SK-N-SH (cell line): Measurements from ENCODE around the gene PAAF1. TPM values are rescaled to one million over a fixed set of nuclear protein-coding genes. Genes with fewer than 3 reads are reported as not detected.

Experiments used
- CTCF ChIA-PET: fragments of 300-600, 350-600 bp; formaldehyde crosslinking; extraction: SDS; loops from one replicate; lab custom pipeline; 2021; lab: Yijun Ruan, JAX
- POLR2A ChIA-PET: fragments of 350-600 bp; sonication (Branson Sonifier 250); formaldehyde crosslinking; extraction: SDS; loops from one replicate; lab custom pipeline; 2020; ENCODE audit warnings: antibody characterized with exemption, inconsistent platforms; lab: Yijun Ruan, JAX
- DNase-seq: peaks from one replicate; pipeline ENCODE4 v3.0.0; 2012
- H2AFZ ChIP-seq: fragments of 200-600 bp; sonication (generic); 2 replicates; pipeline ENCODE4 v1.8.1; 2016; ENCODE audit warnings: antibody characterized with exemption, mild to moderate bottlenecking, low read depth
- H3F3A ChIP-seq: fragments of 200-600 bp; sonication (generic); replicated peaks from 2 replicates; pipeline ENCODE3; 2016; ENCODE audit warnings: antibody characterized with exemption, mild to moderate bottlenecking; ENCODE audit not compliant: insufficient read depth
- H3K27ac ChIP-seq, 2 experiments: fragments of 200-500 bp in 1 of 2; fragments of 200-600 bp in 1 of 2; sonication (Bioruptor generic) in 1 of 2; sonication (generic), shearing (Covaris generic) in 1 of 2; 2 replicates each; pipeline versions ENCODE4 v1.5.1 to v1.6.1; 2014 to 2016; ENCODE audit warnings: low read depth in 2 of 2, inconsistent platforms in 1 of 2, low read length in 1 of 2, mild to moderate bottlenecking in 1 of 2, mixed read lengths in 1 of 2
- H3K27me3 ChIP-seq: fragments of 200-600 bp; sonication (generic), shearing (Covaris generic); 2 replicates; pipeline ENCODE4 v1.6.1; 2016; ENCODE audit warnings: mixed run types; ENCODE audit not compliant: insufficient read depth
- H3K36me3 ChIP-seq, 2 experiments: fragments of 200-500 bp in 1 of 2; fragments of 200-600 bp in 1 of 2; sonication (Bioruptor generic) in 1 of 2; sonication (generic) in 1 of 2; replicated peaks in 1 of 2; 2 replicates each; pipeline versions ENCODE3 to v1.5.1; 2014 to 2016; ENCODE audit warnings: low read length in 1 of 2, mild to moderate bottlenecking in 1 of 2; ENCODE audit not compliant: insufficient read depth in 2 of 2, control insufficient read depth in 1 of 2
- H3K4me1 ChIP-seq, 2 experiments: fragments of 200-500 bp in 1 of 2; fragments of 200-600 bp in 1 of 2; sonication (Bioruptor generic) in 1 of 2; sonication (generic), shearing (Covaris generic) in 1 of 2; 2 replicates each; pipeline versions ENCODE4 v1.5.1 to v1.6.1; 2014 to 2016; ENCODE audit warnings: low read depth in 1 of 2, low read length in 1 of 2, mixed run types in 1 of 2; ENCODE audit not compliant: insufficient read depth in 2 of 2, control insufficient read depth in 1 of 2
- H3K4me2 ChIP-seq: fragments of 200-600 bp; sonication (generic), shearing (Covaris generic); 2 replicates; pipeline ENCODE4 v1.6.1; 2017; ENCODE audit warnings: mixed run types
- H3K4me3 ChIP-seq, 2 experiments: fragments of 200-500 bp in 1 of 2; fragments of 200-600 bp in 1 of 2; sonication (Bioruptor generic) in 1 of 2; sonication (generic), shearing (Covaris generic) in 1 of 2; 2 replicates each; pipeline versions ENCODE4 v1.5.1 to v1.8.1; 2014 to 2016; ENCODE audit warnings: low read depth in 2 of 2, inconsistent platforms in 1 of 2, low read length in 1 of 2, mild to moderate bottlenecking in 1 of 2, mixed read lengths in 1 of 2, moderate library complexity in 1 of 2
- H3K79me2 ChIP-seq: fragments of 200-600 bp; sonication (generic); 2 replicates; pipeline ENCODE4 v1.8.1; 2017; ENCODE audit warnings: mild to moderate bottlenecking; ENCODE audit not compliant: insufficient read depth
- H3K9ac ChIP-seq: fragments of 200-600 bp; sonication (generic); 2 replicates; pipeline ENCODE4 v1.6.1; 2017; ENCODE audit warnings: mixed run types
- H3K9me2 ChIP-seq: fragments of 200-600 bp; sonication (generic); 2 replicates; pipeline ENCODE4 v1.6.1; 2017; ENCODE audit warnings: mixed run types
- H3K9me3 ChIP-seq: fragments of 200-600 bp; sonication (generic); 2 replicates; pipeline ENCODE4 v1.6.1; 2017; ENCODE audit warnings: mixed run types, mild to moderate bottlenecking, moderate library complexity
- H4K20me1 ChIP-seq: fragments of 200-600 bp; sonication (generic); 2 replicates; pipeline ENCODE4 v1.6.1; 2017; ENCODE audit warnings: mild to moderate bottlenecking, mixed run types; ENCODE audit not compliant: insufficient read depth
- CHD2 ChIP-seq: fragments of 150-350 bp; IDR thresholded peaks from 2 replicates; pipeline ENCODE4 v1.6.1; 2018; ENCODE audit warnings: low read length; ENCODE audit not compliant: partially characterized antibody
- EP300 ChIP-seq, 2 experiments: IDR thresholded peaks; 2 replicates each; pipeline versions ENCODE4 v1.4.0 to v1.6.1; 2012; ENCODE audit warnings: borderline replicate concordance in 1 of 2, low read depth in 1 of 2, low read length in 1 of 2
- FOXJ3 ChIP-seq: sonication (generic); formaldehyde crosslinking; IDR thresholded peaks from 2 replicates; pipeline ENCODE4 v1.5.1; 2020; ENCODE audit warnings: mild to moderate bottlenecking, missing genetic modification reagents
- FOXM1 ChIP-seq: IDR thresholded peaks from 2 replicates; pipeline ENCODE4 v1.4.0; 2012; ENCODE audit warnings: low read depth, mild to moderate bottlenecking
- NFIC ChIP-seq: IDR thresholded peaks from 2 replicates; pipeline ENCODE4 v1.4.0; 2012; ENCODE audit warnings: borderline replicate concordance
- RCOR1 ChIP-seq: fragments of 150-350 bp; IDR thresholded peaks from 2 replicates; pipeline ENCODE4 v1.6.1; 2017; ENCODE audit warnings: antibody characterized with exemption, low read length
- RXRA ChIP-seq: IDR thresholded peaks from 2 replicates; pipeline ENCODE4 v1.4.0; 2012; ENCODE audit warnings: low read depth, mild to moderate bottlenecking, borderline replicate concordance
- SIN3A ChIP-seq: IDR thresholded peaks from 2 replicates; pipeline ENCODE4 v1.6.1; 2012; ENCODE audit warnings: low read depth, mild to moderate bottlenecking, low read length, moderate library complexity, borderline replicate concordance
- TAF1 ChIP-seq: IDR thresholded peaks from 2 replicates; pipeline ENCODE4 v1.6.1; 2012; ENCODE audit warnings: low read depth, mild to moderate bottlenecking, low read length, moderate library complexity, borderline replicate concordance
- TEAD4 ChIP-seq: IDR thresholded peaks from 2 replicates; pipeline ENCODE4 v1.4.0; 2012; ENCODE audit warnings: mild to moderate bottlenecking, borderline replicate concordance; ENCODE audit not compliant: insufficient read depth
- WGBS: methylation state at CpG from one replicate; pipeline ENCODE4 v1.1.6; 2017; ENCODE audit warnings: low lambda C conversion rate; 5-methylcytosine and 5-hydroxymethylcytosine counted together
- polyA plus RNA-seq, 3 experiments: library from polyadenylated mRNA; depleted of rRNA; stranded (reverse); fragments of >200 nt; gene quantifications; 2 replicates each; pipeline ENCODE4 v1.2.3, GENCODE V29; 2012
- TF ChIP-seq, protein P1 (sequence below): IDR thresholded peaks from 2 replicates; pipeline ENCODE4 v1.4.0; 2012; ENCODE audit warnings: low read depth, borderline replicate concordance

PAAF1 gene
- polyA plus RNA-seq, 1 of the 3 experiments (the other 2 are of a cell fraction) = 23.2 TPM

DNA sequence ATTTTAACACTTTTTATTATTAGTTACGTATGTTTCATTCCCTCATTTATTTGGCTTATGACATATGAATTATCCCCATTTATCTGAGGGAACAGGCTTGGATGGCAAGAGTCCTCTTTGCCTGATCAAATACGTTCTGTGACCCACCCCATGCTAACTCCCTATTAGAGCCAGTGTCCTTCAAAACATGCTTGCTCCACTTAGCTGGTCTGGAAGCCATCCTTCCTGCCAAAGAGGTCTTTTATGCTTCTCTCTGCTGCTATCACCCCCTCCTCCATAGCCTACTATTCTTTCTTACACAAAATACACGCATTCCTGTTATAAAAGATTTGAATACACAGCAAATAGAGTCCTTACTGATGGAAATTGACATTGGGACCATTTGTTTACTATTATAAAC lies 6.5 kb upstream of the PAAF1 start:
- H3K4me2 ChIP-seq = no peak overlapping the region
- H3K9me3 ChIP-seq = no peaks in the 10 kb centered on the region
- no peaks in the 10 kb centered on the region for H3K9me2 ChIP-seq
- DNase-seq = no peak
- no peaks in the 10 kb centered on the region for H3K27me3 ChIP-seq
- TF ChIP-seq NFIC = no peak
- TF ChIP-seq, protein P1, sequence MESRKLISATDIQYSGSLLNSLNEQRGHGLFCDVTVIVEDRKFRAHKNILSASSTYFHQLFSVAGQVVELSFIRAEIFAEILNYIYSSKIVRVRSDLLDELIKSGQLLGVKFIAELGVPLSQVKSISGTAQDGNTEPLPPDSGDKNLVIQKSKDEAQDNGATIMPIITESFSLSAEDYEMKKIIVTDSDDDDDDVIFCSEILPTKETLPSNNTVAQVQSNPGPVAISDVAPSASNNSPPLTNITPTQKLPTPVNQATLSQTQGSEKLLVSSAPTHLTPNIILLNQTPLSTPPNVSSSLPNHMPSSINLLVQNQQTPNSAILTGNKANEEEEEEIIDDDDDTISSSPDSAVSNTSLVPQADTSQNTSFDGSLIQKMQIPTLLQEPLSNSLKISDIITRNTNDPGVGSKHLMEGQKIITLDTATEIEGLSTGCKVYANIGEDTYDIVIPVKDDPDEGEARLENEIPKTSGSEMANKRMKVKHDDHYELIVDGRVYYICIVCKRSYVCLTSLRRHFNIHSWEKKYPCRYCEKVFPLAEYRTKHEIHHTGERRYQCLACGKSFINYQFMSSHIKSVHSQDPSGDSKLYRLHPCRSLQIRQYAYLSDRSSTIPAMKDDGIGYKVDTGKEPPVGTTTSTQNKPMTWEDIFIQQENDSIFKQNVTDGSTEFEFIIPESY = no peak
- TF ChIP-seq RXRA = no peak
- no peak for TF ChIP-seq RCOR1
- TF ChIP-seq, all 33 proteins: peak for 0
- Histone ChIP-seq H3K9ac (no peak overlapping the region), H3K4me1 (peaks cover 12 to 15% of the 10 kb centered on the region in 2 experiments), H3F3A (peaks cover 45% of the 10 kb centered on the region), H2AFZ (no peak overlapping the region), H3K27ac (no peak overlapping the region), H4K20me1 (no peaks in the 10 kb centered on the region), H3K4me3 (no peak overlapping the region), H3K79me2 (peaks cover 26% of the 10 kb centered on the region), H3K36me3 (peaks cover 15 to 49% of the 10 kb centered on the region in 2 experiments)
- WGBS = 95% methylated on average over 3 of the region's 3 CpGs
- CTCF ChIA-PET = interaction anchor here (1.3 kb wide), 1 partner anchor 8 kb away, joined by 6 read pairs; no protein-coding TSS in a partner anchor
- POLR2A ChIA-PET = interaction anchor here (1.1 to 1.4 kb wide), 2 partner anchors 15 to 82 kb away, joined by 3 to 7 read pairs; partner anchors contain the start of gene MRPL48

DNA sequence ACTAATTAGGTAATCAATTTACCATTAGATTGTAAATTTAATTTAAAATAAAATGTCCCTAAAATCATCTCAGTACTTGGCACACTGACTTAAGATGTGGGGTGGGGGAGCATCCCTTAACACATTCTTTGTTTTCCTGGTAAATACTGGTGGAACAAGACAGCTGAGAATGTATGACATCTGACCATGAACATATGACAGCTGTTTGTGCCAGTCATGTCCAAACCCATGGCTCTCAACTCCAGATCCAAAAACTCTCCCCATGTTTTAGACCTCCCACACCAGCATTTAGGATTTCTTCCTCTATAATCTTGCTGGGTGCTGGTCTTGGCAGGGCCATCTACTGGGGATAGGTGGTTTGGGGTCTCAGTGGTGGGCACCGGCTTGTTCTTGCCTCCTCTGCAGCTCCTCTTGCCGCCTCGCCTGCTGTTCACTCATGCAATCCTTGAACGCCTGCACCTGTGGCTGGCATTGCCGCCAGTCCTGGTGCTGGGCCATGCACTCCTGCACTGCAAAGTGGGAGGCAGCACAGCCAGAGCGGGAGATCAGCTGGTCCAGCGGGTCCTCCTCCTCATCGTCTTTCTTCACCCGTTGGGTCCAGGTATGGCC lies 3.9 kb upstream of the PAAF1 start:
- Histone ChIP-seq H3K4me1 (peaks cover 0 to 8% of the 10 kb centered on the region in 2 experiments; a peak in 3 of 4 replicates), H3K4me2 (no peak overlapping the region), H3K36me3 (peaks cover 16 to 50% of the 10 kb centered on the region in 2 experiments), H3K27me3 (no peaks in the 10 kb centered on the region), H4K20me1 (no peaks in the 10 kb centered on the region), H3K27ac (no peak overlapping the region), H3K79me2 (peaks cover 49% of the 10 kb centered on the region), H3K4me3 (no peak overlapping the region), H3F3A (peaks cover 30% of the 10 kb centered on the region), H2AFZ (no peak overlapping the region), H3K9ac (no peak overlapping the region), H3K9me3 (no peaks in the 10 kb centered on the region), H3K9me2 (no peaks in the 10 kb centered on the region)
- over 99% methylated on average over 9 of the region's 9 CpGs for WGBS
- no peak for TF ChIP-seq CHD2
- TF ChIP-seq TEAD4 = no peak
- no peak for TF ChIP-seq EP300 (IDR thresholded peaks at IDR 0.05; ENCODE audit: borderline replicate concordance in 1 of 2, low read depth in 1 of 2, low read length in 1 of 2)
- TF ChIP-seq TAF1 = no peak
- no peak for TF ChIP-seq NFIC
- ChIA-PET POLR2A (no interaction called here), CTCF (no interaction called here)
- no peak for DNase-seq

DNA sequence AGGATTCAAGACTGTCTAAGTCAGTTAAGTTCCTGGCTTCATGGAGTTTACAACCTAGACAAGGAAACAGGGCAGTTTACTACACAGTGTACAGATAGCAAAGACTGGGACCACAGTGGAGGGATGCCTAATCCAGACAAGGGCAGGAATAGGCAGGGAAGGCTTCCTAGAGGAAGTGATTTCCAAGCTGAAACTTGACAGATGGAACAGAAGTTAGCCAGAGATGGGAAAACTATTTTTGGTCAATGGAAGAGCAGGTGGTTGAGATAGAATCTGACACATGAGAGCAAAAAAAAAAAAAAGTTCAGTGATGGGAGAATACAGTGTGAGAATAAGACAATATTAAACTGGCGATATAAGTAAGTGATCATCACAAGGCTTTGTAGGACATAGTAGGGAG lies 1.4 kb upstream of the PAAF1 start:
- POLR2A ChIA-PET = interaction anchor here (0.8 kb wide), 1 partner anchor 87 kb away, joined by 5 read pairs; the partner anchor contains the start of gene MRPL48

More for the DNA sequence above, 1.4 kb upstream of the PAAF1 start:
- no peak for DNase-seq
- Histone ChIP-seq H3K4me2 (peak overlapping the region; percentile 87), H3K36me3 (peaks cover 20 to 53% of the 10 kb centered on the region in 2 experiments), H3K27ac (peak overlapping the region in 1 of 2 experiments; percentile 94; a peak in 1 of 4 replicates), H2AFZ (no peak overlapping the region), H3K79me2 (peaks cover 56% of the 10 kb centered on the region), H3F3A (peaks cover 13% of the 10 kb centered on the region), H3K9me2 (no peaks in the 10 kb centered on the region), H3K9me3 (no peaks in the 10 kb centered on the region), H3K9ac (peak overlapping the region; percentile 81; the same call in 1 of the 2 replicates), H3K4me3 (peak overlapping the region; percentile 72 to 88), H3K4me1 (peaks cover 0 to 4% of the 10 kb centered on the region in 2 experiments; a peak in 3 of 4 replicates), H3K27me3 (no peaks in the 10 kb centered on the region), H4K20me1 (no peaks in the 10 kb centered on the region)
- 91% methylated on average over 1 of the region's 1 CpG for WGBS
- no peak for TF ChIP-seq RXRA
- TF ChIP-seq FOXJ3 = no peak
- no peak for TF ChIP-seq FOXM1
- no peak for TF ChIP-seq SIN3A
- CTCF ChIA-PET = no interaction called here
